ENCODE measurements around the gene NCOA1.

The NCOA1 gene

DNA sequence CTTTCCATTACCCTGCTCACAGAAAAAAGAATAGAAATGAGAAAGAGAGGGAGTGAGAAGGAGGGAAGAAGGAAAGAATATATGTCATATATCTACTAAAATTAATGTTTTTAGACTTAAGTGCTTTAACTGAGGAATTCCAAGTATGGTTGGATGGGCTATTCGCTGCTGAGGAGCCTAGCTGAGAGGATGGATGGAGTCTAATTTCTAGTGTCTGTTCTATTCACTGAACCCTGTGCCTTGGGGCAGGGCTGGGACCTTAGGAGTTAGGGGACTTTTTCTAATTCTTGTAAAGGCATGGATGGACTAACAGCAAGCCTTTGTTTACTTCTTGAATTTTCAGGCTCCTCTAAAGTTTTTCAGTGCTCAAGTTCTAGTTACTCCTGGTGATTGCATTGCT lies 192.4 kb downstream of the NCOA1 start:
- no peak for DNase-seq
- TF ChIP-seq POLR2A (IDR thresholded peaks at IDR 0.05; ENCODE audit: low read length) = no peak
- TF ChIP-seq GATA1 (IDR thresholded peaks at IDR 0.05; ENCODE audit: low read depth, low read length) = no peak

DNA sequence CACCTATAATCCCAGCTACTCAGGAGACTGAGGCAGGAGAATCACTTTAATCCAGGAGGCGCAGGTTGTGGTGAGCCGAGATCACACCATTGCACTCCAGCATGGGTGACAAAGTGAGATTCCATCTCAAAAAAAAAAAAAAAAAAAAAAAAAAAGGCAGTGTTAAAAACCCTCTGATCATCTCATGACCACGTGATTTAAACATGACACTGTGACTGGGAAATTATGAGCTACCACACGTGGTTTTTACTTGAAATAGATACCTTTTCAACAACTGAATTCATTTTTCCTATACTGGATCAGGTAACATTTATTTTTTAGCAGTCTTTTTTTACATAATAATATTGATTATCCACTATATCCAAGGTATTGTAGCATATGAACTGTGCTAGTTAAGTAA lies 199.5 kb downstream of the NCOA1 start:
- no peak for DNase-seq

DNA sequence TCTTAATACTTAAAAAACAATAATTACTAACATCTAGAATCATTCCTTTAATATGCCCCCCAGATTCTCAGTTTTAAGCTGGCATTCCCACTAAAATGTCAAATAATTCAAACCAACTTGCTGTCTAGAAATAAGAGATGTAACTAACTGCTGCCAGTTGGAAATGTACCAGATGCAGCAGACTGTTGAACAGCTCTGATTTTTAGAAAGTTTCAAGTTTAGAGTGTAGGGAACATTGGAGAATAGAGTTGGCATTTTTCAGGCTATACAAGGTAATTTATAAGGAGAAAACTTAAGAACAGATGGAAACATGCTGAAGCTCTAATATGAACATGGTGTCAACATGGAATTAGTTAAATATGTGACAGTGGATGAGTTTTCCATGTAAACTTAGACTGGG lies 200.8 kb downstream of the NCOA1 start:
- no peak for DNase-seq
- TF ChIP-seq GATA1 (IDR thresholded peaks at IDR 0.05; ENCODE audit: low read depth, low read length) (no peak), POLR2A (IDR thresholded peaks at IDR 0.05; ENCODE audit: low read length) (no peak)

More for the DNA sequence above, 199.5 kb downstream of the NCOA1 start:
- TF ChIP-seq GATA1 (IDR thresholded peaks at IDR 0.05; ENCODE audit: low read depth, low read length) = no peak
- no peak for TF ChIP-seq POLR2A (IDR thresholded peaks at IDR 0.05; ENCODE audit: low read length)

DNA sequence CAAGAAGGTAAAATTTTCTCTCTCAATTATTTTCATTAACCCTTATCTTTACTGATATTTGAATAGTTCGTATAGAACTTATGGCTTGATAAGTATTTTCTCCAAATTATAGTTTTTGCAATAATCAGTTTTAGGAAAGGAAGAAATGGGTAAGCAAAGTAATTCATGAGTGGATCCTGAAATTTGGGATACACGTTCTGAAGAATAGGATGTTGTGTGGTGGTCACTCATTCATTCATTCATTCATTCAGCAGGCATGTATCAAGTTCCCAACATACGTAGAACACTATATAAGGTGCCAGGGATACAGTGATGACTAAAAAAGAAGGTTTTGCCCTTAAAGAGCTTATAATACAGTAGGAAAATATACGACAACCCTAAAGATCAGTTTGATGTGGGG lies 206.7 kb downstream of the NCOA1 start:
- no peak for DNase-seq
- no peak for TF ChIP-seq GATA1 (IDR thresholded peaks at IDR 0.05; ENCODE audit: low read depth, low read length)
- TF ChIP-seq POLR2A (IDR thresholded peaks at IDR 0.05; ENCODE audit: low read length) = no peak

DNA sequence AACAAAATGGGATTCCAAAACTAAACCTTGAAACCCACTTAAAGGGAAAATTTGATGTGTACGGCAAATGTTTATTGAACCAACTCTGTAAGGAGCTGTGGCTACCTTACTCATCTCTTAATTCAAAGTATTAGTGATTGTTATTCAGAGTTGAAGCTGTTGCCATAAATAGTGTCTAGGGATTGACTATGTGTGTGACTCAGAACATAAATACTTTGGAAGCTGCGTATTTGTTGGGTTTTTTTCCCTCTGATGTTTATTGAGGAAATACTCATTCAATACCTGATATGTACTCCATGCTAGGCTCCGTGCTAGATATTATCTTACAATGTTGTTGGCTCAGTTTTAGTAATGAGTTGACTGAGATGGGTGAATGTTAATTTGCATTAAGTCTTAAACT lies 211.7 kb downstream of the NCOA1 start:
- TF ChIP-seq POLR2A (IDR thresholded peaks at IDR 0.05; ENCODE audit: low read length) = no peak
- no peak for TF ChIP-seq GATA1 (IDR thresholded peaks at IDR 0.05; ENCODE audit: low read depth, low read length)
- no peak for DNase-seq

DNA sequence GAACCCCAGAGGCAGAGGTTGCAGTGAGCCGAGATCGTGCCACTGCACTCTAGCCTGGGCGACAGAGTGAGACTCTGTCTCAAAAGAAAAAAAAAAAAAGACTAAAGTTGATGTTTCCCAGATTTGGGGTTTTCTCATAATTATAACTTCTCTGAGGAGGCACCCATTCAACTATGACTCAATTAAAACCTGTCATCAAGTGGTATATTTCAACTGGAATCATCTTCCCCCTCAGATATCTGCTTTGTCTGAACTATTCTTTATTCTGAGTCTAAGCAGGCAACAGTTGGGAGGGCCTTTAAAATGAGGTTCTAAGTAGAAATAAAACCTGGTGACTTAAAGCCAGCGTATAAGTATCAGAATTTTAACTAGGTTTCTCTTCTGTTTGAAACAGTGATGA lies 213.6 kb downstream of the NCOA1 start:
- DNase-seq = no peak
- TF ChIP-seq GATA1 (IDR thresholded peaks at IDR 0.05; ENCODE audit: low read depth, low read length) = no peak
- TF ChIP-seq POLR2A (IDR thresholded peaks at IDR 0.05; ENCODE audit: low read length) = no peak

DNA sequence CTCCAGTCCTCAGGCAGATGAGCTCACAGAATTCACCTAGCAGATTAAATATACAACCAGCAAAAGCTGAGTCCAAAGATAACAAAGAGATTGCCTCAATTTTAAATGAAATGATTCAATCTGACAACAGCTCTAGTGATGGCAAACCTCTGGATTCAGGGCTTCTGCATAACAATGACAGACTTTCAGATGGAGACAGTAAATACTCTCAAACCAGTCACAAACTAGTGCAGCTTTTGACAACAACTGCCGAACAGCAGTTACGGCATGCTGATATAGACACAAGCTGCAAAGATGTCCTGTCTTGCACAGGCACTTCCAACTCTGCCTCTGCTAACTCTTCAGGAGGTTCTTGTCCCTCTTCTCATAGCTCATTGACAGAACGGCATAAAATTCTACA lies 216.1 kb downstream of the NCOA1 start:
- no peak for TF ChIP-seq POLR2A (IDR thresholded peaks at IDR 0.05; ENCODE audit: low read length)
- TF ChIP-seq GATA1 (IDR thresholded peaks at IDR 0.05; ENCODE audit: low read depth, low read length) = no peak
- DNase-seq = no peak

DNA sequence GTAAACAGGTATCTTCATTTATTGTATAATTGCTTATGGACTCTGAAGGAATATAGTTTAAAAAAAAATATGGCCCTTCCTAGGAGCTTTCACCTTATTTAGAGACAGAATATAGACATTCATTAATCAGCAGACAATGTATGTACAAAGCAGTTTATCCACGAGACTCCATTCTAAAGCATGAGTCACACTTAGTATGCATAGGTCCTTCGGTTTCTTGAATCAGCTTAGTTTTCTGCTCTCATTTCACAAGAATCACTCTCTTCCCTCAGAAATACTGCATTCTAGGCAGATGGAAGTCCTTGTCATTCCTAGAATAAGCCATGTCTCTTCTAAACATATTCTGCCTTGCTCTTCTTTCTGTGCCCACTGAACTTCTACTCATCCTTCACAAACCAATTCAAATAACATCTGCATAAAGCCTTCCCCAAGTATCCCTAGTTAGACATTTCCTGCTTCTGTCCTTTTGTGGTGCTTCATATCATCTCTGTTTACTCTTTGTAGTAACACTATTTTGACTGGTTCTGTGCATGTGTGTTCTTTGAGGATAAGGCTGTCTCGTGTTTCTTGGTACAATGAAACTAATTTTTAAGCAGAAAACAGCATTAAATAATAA lies 217.6 kb downstream of the NCOA1 start:
- no peak for TF ChIP-seq POLR2A (IDR thresholded peaks at IDR 0.05; ENCODE audit: low read length)
- no peak for TF ChIP-seq GATA1 (IDR thresholded peaks at IDR 0.05; ENCODE audit: low read depth, low read length)
- DNase-seq = no peak

DNA sequence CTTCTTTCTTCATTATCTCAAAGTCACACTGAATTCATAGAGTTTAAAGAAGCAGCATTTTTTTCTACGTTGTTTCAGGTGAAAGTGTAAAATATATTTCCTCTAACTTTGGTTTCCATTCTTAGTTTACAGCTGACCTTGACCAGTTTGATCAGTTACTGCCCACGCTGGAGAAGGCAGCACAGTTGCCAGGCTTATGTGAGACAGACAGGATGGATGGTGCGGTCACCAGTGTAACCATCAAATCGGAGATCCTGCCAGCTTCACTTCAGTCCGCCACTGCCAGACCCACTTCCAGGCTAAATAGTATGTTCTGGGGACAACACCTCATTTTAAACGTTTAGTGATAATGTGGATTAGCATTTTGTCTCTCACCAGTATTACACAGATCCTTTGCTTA lies 219.8 kb downstream of the NCOA1 start:
- TF ChIP-seq GATA1 (IDR thresholded peaks at IDR 0.05; ENCODE audit: low read depth, low read length) = no peak
- no peak for TF ChIP-seq POLR2A (IDR thresholded peaks at IDR 0.05; ENCODE audit: low read length)
- DNase-seq = no peak

DNA sequence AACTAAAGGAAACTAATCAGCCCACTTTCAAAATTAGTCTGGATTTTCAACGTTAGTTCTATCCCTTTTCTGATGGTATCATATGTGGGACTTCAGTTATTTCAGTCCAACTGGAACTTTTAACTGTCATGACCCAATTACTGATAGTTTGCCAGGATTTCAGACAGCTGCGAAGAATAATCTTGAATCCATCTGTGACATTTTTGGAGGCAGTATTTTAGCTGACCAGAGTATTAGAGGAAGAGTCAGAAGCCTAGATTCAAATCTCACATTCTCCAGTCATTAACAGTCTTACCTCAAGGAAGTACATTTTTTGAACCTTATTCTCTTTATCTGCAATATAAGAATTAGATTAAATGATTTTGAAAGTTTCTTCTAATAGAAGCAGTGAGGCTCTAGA lies 220.8 kb downstream of the NCOA1 start:
- TF ChIP-seq GATA1 (IDR thresholded peaks at IDR 0.05; ENCODE audit: low read depth, low read length) (no peak), POLR2A (IDR thresholded peaks at IDR 0.05; ENCODE audit: low read length) (no peak)
- no peak for DNase-seq

DNA sequence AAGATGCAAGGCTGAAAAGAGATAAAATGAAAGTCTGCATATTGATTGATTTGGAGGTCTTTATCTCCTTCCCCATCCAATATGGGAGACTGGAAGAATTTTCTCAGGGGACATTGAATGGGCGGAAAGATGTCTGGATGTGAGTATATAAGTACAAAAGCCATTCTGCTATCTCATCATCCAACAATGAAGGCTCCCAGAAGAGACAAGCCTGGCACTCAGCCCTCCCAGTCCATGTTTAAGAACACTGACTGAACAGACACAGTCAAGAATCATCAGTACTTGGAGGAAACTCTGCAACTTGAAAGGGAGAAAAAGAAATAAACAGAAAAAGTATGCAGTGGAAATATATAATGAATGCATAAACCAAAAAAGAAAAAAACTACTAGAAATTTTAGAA lies 221.2 kb downstream of the NCOA1 start:
- TF ChIP-seq POLR2A (IDR thresholded peaks at IDR 0.05; ENCODE audit: low read length) (no peak), GATA1 (IDR thresholded peaks at IDR 0.05; ENCODE audit: low read depth, low read length) (no peak)
- no peak for DNase-seq

DNA sequence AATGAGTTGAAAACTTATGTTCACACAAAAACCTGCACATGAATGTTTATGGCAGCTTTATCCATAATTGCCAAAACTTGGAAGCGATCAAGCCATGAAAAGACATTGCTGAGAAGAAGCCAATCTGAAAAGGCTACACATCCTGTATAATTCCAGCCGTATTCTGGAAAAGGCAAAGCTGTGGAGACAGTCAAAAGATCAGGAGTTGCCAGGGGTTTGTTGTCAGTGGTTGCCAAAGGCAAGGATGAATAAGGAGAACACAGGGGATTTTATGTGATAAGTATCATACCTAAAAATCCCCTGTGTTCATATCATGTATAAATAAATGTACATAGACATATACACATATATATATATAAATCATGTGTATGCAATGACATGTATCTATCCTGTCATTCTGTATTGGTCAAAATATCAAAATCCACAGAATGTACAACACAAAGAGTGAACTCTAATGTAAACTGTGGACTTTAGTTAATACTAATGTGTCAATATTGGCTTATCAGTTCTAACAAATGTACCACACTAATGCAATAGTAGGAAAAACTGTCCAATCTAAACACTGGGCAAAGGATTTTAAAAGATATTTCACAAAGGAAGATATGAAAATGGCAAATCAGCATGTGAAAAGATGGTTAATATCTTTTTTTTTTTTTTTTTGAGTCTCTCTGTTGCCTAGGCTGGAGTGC lies 226.4 kb downstream of the NCOA1 start:
- DNase-seq = no peak
- TF ChIP-seq GATA1 (IDR thresholded peaks at IDR 0.05; ENCODE audit: low read depth, low read length) (no peak), POLR2A (IDR thresholded peaks at IDR 0.05; ENCODE audit: low read length) (no peak)

DNA sequence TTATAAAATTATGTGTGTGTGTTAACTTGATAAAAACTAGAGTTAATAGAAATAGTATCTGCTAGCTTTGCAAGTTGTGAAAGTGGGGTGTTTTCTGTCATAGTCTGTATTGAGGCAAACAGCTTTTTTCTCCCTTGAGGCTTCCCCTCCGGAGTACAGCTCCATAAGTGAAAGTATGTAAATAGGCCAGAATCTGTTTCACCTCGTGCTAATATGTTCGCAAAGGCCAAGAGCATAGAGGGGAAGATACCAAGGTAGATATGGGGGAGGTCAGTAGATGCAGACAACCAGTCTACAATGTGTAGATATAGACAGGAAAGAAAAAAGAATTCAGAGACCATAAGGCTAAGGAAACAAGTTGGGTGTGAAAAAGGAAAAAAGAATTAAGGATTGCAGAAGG lies 229.3 kb downstream of the NCOA1 start:
- no peak for DNase-seq
- TF ChIP-seq GATA1 (IDR thresholded peaks at IDR 0.05; ENCODE audit: low read depth, low read length) (no peak), POLR2A (IDR thresholded peaks at IDR 0.05; ENCODE audit: low read length) (no peak)

DNA sequence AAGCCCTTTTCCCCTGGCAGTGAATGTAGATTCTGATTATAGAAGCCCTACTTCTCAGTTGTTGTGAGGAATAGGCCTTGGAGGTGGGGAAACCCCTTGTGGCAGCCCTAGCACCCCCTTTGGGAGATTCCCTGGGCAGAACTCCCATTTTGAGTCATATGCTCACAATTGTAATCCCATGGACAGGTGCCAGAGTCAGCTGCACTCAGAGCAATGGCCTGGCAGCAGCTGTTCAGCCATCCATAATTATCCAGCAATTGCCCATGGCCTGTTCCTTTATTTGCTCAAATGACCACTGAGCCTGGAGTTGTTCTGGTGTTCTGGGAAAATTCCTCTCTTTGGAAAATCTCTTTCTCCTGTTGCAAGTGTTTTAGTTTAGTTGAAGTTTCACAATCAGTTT lies 230.4 kb downstream of the NCOA1 start:
- TF ChIP-seq GATA1 (IDR thresholded peaks at IDR 0.05; ENCODE audit: low read depth, low read length) = no peak
- no peak for TF ChIP-seq POLR2A (IDR thresholded peaks at IDR 0.05; ENCODE audit: low read length)
- no peak for DNase-seq

DNA sequence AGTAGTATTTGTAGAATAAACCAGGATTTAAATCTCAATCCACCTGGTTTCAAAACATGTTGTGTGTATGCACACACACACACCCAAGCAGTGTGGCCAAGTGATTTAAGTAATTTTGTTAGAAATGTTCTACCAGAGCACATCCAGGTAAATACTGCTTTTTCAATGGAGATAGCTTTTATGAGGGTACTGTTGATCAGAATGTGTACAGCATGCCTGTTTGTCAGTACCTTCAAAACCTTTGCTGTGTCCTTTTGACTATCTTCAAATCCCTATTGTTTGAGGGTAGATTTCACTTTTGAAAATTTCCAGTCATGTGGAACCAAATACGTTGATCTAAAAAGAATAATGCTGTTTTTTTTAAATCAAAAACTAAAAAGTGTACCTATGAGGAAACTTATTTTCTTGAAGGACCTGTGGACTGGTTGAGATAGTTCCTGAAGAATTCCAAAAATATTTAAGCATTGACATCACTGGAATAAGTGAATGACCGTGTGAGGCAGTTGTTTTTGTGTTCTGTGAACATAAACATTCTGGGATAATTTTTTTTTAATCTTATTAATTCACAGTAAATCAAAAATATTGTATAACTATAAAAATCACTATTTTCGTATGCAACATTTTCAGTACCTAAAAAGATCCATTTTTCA lies 231.2 kb downstream of the NCOA1 start:
- no peak for DNase-seq

More for the DNA sequence above, 231.2 kb downstream of the NCOA1 start:
- no peak for TF ChIP-seq POLR2A (IDR thresholded peaks at IDR 0.05; ENCODE audit: low read length)
- TF ChIP-seq GATA1 (IDR thresholded peaks at IDR 0.05; ENCODE audit: low read depth, low read length) = no peak
